NOMO-1 treated with dmso at 0.1 percent for 144 hours (cell line): Measurements from ENCODE around the gene KRT79.

Source experiments
- DNase-seq: peaks from one replicate; lab custom pipeline; 2025; ENCODE audit not compliant: unreplicated experiment; lab: John Stamatoyannopoulos, UW

KRT79 gene

DNA sequence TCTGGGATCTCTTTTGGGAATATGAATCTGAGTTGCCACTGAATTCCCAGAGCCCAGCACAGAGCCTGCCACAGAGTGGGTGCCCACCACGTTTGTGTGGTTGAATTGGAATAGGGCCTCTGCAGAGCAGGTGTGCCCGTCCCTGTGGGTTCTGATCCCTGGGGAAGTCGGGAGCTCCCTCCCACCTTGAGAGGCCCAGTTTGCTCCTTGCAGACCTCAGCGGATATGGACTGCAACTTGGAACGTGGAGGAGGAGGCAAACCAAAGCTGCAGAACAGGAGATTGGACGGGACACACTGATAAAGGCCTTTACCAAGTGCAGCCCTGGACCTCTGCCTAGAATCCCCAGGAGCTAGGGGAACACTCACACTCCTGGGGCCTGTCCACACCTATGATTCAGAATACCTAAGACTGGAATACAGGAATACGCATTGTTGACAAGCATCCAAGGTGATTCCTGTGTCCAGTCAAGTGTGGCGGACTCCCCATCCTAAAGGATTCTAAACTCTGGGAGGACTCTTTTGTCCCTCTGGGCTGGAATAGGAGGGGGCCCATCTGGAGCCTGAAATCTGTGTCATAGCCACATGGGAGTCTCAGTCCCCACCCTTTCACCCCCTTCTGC lies 59.4 kb downstream of the KRT79 start:
- no peak for DNase-seq

DNA sequence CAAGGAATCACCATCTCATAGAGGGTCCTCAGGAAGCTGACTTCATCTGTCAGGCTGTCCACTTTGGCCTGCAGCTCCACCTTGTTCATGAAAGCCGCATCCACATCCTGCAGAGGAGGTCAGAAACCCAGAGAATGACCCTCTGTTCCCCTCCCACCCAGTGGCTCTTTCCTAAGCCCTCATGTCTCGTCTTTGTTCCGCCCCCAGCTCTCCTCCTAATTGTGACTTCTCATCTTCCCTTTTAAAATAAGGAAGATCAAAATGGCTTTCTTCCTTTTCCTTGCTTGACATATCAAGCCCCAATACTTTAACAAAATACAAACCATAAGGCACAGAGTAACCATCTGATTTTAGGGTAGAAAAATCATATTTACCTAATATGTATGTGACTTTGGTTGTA lies 61.3 kb downstream of the KRT79 start:
- DNase-seq: no peak

DNA sequence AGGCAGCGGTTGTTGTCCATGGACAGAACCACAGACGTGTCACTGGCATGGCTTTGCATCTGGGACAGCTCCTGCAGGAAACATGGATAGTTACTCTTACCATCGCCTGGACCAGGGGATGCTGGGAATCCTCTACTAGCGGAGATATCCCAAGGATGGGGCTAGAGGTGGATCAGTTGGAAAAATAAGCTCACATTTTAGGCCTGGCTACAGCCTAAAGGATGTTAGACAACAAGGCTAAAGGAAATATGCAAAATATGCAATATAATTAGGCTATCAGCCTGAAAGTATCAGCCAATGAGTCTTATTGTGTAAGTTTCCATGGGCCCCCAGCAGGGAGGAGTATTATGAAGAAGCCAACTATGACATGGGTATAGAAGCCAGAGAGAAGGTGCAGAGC lies 61.9 kb downstream of the KRT79 start:
- no peak for DNase-seq

DNA sequence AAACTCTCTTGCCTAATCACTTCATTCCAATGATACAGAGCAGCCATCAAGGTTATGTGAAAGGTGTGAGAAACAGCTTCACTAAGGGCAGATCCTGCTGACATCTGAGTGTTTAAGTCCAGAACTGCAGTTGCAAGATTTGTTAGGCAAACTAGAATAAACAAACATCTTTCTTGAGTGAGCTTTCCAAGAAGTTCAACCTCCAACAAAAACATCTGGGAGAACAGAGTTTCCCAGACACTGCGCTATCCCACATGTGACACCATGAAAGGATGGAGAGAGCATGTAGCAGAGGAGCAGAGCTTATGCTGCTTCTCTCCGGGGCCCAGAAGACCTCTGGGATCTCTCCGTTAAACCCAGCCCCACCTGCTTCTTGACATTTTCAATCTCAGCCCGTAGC lies 62.6 kb downstream of the KRT79 start:
- DNase-seq: no peak
